Stimulated activated CD4-positive, alpha-beta T cell treated with anti-CD3 and anti-CD28 coated beads, Interleukin-12 subunit alpha, Interleukin-12 subunit beta, amount 100 ng/mL, for 24 hours (primary cell): ENCODE measurements around the gene TBL2.
A peak's percentile ranks its signal among the peaks of the same experiment; 100 is the strongest.
"Not testable (repeated sequence)": the region's sequence is repeated elsewhere in the genome, so short reads cannot be mapped to it uniquely, and the experiment has no call there.

Experiments used
- DNase-seq, 2 experiments: peaks; one replicate each; pipeline ENCODE4 v3.0.0-alpha.2; 2020; ENCODE audit warnings: low read depth in 2 of 2

The TBL2 gene

DNA sequence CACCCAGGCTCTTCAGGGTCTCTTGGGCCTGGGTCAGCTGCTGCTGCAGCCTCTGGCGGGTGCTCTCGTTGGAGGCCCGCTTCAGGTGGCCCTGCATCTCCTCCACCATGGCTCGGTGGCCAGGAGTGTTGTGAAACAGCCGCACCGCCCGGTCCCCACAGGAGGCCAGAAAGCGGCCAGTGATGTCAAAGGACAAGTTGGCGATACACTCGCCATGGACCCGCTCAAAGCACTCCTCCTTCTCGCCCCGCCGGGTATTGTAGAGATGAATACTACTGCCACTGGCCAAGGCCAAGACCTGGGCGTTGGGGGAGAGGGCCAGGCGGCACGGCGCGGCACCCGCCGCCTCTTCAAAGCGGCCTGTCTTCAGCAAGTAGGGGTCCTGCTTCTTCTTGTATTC is 7.9 kb downstream of the TBL2 start:
- DNase-seq: no peak

DNA sequence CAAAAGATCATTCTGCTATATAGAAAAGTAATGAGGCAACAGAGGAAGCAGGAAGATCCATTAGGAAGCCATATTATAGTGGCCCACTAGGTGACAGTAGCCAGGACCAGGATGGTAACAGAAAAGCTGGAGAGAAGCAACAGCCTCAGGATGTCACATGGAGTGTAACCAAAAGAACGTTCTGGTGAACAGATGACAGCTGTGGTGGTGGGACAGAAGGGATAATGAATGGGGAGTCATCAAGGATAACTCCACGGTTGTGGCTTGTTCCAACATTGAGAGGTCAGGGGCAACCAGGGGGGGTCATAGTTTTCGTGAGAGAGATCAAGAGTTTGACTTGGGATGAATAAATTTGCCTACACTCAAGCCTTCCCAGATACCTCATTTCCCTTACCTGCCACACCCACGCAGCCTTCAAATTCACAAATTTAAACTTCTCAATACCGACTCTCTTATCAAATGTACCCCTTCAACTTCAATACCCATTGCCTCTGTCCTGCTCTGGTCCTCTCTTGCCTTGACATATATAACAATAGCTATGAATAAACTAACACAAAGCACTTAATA is 9.3 kb downstream of the TBL2 start:
- no peak for DNase-seq

DNA sequence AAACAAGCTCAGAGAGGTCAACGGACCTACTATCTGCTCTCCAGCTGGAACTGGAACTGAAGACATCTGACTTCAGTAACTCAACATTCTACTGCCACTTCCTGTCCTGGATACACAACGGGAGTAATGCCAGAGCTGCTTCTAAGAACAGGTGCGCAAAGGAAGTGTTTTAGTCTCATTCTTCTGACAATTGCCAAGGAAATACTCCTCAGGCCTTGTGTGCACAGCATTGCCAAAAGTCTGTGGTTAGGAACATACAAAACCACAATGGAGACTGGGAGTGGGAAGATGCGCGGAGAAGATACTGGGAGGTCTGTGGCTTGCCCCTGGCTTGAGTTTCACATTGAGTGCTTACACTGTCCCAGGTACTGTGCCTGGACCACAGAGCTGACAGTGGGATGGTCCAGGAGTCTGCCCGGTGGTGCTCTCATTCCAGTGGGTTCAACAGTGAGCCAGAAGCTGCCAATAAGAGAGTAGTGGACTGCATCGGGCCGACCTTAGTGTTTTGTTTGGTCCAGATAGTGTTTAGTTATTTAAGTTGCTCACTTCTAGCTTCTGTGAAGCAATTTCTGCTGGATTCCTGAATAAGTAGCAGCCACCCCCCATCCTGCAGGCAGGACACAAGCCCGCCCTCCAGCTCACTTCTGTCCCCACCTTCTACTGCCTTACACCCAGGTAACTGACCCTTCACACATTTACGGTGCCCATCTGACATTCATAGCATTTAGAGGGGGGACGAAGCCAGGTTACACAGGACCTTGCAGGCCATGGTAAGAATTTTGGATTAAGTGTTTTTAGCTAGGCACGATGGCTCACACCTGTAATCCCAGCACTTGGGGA is 10.3 kb downstream of the TBL2 start:
- no peak for DNase-seq

DNA sequence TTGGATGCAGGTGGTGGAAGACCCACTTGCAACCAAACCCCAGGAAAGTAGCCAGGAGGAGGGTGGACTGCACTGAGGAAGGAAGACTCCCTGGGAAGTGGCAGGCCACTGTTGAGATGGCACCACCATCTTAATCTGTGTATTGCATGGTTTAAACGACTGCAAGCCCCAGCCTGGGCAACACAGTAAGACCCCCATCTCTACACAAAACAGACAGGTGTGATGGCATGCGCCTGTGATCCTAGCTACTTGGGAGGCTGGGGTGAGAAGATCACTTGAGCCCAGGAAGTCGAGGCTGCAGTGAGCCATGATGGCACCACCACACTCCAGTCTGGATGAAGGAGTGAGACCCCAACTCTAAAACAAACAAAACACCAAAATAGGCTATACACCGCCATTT is 11.2 kb downstream of the TBL2 start:
- no peak for DNase-seq

DNA sequence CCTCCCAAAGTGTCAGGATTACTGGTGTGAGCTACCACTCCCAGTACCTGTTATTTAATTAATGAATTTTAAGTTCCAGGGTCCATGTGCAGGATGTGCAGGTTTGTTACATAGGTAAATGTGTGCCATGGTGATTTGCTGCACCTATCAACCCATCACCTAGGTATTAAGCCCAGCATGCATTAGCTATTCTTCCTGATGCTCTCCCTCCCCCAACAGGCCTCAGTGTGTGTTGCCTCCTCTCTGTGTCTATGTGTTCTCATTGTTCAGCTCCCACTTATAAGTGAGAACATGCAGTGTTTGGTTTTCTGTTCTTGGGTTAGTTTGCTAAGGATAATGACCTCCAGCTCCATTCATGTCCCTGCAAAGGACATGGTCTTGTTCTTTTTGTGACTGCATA is 11.9 kb downstream of the TBL2 start:
- not testable (repeated sequence) for DNase-seq

DNA sequence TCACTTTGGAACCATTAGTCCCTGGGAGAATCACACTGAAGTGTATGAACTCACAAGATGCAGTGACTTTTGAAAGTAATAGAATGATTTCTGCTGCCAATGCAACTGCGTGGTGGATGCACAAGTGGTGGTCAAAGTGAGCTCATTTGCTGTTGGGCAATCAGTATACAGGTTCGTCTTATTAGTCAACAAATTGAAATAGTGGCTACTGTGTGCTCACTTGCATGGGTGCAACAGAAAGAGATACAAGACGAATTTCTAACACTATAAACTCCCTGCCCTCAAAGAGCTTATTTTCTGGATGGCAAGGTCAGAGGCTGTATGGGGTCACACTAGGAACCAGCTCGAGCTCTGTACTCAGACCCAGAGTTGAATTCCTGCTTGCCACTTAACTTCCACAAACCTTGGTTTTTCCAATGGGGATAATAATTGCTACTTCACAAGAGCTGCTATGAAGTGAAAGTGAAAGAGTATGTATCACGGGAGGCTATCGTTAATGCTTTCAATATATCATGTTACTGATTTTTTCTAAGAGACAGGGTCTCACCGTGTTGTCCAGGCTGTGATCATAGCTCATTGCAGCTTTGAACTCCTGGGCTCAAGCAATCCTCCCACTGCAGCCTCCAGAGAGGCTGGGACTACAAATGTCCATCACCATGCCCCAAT is 12.6 kb downstream of the TBL2 start:
- no peak for DNase-seq

DNA sequence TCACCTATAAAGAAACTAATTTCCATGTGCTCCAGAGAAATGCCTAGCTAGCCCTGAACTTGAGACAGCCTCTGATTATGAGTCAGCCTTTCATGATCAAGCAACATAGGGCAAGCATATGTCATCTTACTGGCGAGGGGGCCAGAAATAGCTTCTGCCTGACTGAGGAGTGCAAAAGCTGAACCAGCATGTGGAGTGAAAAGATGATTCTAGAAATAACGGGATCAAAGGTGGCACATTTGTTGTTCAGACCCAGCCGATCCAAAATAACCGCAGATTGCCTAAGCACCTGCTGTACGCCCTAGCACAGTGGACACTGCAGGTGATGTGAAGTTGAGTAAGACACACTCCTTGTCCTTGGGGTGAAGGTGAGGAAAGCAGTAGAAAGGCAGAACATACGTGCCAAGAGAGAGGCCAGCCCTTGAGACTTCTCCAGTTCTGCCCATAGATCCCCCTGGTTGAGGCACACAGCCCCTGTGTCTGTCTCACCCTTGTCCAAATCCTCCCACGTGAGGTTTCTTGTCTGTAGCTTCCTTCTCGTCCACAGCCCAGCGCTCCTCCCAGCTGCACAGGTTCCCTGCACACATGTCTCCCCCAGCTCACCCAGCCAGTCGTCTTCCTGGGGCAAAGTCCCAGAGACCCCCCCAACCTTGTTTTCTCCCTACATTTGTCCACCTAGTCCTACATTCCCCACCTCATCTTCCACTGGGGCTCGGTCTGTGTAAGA is 18.1 kb downstream of the TBL2 start:
- DNase-seq: no peak

DNA sequence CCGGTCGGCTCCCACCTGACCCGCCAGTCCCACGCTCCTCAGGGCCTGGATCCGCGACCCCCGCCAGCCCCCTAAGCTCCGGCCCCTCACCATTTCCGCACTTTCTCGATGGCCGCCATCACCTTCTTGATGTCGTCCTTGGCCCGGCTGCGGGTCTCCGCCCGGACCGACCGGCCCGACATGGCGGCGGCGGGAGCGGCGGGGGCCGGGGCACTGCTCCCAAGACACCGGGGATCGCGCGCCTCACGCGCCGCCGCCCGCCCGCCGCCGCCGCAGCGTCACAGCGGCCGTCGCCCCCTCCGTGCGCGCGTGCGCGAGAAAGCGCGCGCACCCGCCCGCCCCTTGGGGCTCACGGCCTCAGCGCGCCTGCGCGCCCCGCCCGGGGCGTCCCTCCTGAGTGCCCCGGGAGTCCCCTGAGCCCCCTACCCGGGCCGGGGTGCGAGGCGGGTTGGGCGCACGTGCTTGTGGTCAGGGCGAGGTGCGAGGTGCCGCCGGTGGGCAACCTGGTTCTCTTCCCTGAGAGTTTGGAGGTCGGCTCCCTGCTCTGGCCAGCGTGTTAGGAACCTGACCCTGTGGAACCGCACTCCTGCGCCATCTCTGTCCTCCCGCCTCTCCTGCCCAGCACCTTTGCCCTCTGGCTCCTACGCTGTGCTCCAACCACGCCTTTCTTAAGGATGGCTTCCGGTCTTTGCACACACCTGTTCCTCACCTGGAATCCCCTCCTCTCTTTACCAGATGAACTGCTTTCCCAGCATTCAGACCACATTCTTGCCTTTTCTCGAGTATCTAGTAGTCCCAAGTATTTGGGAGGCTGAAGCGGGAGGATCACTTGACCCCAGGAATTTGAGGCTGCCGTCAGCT is 20.8 kb downstream of the TBL2 start, which contains the start of gene BCL7B:
TSS of gene BCL7B (minus strand) at position 294 of the 861 bp plus-strand sequence. CDS start at position 182, 112 bp downstream.
- peak; percentile 49 to 60 for DNase-seq

DNA sequence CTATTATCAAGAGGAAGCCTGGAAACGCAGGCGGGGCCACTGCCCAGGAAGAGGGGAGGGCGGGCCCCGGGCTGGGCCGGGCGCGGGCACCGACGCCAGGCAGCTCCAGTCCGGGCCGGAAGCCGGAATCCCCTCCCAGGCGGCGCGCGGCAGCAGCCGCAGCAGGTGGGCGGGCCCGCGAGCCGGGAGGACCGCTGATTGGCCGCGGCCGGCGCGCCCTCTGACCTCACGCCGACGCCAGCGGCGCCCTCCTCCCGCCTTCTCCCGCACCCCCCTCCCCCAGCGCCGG is 21.3 kb downstream of the TBL2 start:
- peak; percentile 80 to 88 for DNase-seq

DNA sequence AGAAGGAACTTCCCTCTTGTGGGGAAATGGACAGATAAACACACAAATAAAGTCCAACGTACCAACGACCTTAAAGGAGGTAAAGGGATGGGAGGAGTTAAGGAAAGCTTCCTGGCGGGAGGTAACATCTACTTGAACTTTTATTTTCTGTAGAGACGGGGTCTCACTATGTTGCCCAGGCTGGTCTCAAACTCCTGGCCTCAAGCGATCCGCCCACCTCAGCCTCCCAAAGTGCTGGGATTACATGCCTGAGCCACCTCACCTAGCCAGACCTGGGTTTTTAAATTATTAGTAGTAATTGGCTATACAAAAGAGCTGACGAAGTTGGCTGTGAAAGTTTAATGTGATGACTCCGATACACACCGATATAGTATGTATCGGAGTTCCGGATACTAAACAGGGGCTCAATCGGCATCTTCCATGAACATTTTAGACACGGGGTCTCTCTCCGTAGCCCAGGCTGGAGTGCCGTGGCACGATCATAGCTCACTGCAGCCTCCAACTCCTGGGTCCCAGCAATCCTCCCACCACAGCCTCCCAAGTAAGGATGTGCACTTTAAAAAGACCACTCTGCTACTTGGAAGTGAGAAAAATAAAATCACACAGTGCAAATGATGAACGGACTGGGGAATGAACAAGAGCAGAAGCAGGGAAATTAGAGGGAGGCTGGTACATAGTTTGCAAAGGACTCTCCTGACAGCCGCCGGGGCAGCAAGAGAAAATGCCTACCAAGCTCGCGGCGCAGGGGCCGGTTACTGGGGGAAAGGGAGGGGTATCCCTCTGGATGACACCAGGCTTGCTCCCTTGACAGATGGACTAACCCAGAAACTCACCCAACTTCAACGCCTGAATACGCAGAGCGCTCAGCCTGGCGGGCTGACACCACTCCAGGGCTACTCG is 21.9 kb downstream of the TBL2 start:
- DNase-seq: no peak

DNA sequence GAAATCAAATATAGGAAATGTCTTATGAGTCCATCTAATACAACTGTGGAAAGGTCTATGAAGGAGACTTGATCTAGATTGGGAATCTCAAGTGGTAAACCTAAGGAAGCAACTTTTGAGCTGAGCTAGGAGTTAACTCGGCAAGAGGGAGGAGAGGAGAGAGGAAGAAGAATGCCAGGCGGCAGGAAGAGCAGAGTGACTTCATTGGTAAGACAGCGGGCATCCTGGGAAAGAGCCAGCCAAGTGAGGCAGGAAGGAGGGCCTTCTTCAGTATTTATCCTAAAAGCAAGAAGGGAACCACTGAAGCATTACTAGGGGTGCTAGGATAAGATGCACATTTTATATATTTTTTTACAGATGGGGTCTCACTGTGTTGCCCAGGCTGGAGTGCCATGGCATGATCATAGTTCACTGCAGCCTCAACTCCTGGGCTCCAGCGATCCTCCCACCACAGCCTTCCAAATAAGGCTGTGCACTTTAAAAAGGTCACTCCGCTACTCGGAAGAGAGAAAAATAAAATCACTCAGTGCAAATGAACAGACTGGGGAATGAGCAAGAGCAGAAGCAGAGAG is 22.9 kb downstream of the TBL2 start:
- no peak for DNase-seq

DNA sequence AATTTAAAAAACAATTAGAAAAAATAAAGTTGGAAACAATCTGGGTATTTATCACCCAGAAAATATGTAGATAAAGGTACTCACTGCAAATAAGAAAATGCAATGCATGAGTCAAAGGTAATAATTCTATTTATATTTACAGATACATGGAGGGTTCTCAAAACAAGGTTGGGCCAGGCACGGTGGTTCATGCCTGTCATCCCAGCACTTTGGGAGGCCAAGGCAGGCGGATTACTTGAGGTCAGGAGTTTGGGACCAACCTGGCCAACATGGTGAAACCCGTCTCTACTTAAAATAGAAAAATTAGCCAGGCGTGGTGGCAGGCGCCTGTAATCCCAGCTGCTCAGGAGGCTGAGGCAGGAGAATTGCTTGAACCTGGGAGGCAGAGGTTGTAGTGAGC is 28.3 kb downstream of the TBL2 start:
- DNase-seq: not testable (repeated sequence)

DNA sequence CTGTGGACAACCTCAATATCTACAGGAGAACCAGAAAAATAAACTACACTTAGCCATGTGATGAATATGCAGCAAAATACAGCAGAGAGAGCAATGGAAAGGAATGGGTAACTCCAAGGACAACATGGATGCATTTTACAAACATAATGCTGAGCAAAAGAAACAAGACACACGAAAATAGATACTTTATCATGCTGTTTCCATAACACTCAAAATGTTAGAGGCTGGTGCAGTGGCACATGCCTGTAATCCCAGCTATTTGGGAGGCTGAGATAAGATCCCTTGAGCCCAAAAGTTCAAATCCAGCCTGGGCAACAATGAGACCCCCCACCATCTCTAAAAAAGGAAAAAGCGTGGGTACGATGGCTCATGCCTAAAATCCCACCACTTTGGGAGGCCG is 29.2 kb downstream of the TBL2 start:
- DNase-seq: no peak

DNA sequence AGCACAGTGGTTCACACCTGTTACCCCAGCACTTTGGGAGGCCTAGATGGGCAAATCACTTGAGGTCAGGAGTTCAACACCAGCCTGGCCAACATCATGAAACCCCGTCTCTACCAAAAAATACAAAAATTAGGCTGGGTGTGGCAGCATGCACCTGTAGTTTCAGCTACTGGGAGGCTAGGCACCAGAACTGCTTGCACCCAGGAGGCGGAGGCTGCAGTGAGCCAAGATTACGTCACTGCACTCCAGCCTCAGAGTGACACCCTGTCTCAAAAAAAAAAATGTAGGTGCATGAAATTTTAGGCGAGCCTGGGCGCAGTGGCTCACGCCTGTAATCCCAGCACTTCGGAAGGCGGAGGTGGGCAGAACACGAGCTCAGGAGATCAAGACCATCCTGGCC is 30.5 kb downstream of the TBL2 start:
- DNase-seq: no peak

DNA sequence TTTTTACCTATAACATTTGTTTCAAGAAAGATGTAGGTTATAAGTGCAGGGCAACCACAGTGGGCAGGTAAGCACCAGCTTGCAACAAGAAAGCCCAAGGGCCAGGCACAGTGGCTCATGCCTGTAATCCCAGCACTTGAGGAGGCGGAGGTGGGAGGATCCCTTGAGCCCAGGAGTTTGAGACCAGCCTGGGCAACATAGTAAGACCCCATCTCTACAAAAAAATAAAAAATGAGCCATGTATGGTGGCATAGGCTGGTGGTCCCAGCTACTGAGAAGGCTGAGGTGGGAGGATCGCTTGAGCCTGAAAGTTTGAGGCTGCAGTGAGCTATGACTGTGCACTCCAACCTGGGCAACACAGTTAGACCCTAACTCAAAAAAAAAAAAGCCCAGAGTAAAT is 33.7 kb downstream of the TBL2 start:
- DNase-seq: no peak

DNA sequence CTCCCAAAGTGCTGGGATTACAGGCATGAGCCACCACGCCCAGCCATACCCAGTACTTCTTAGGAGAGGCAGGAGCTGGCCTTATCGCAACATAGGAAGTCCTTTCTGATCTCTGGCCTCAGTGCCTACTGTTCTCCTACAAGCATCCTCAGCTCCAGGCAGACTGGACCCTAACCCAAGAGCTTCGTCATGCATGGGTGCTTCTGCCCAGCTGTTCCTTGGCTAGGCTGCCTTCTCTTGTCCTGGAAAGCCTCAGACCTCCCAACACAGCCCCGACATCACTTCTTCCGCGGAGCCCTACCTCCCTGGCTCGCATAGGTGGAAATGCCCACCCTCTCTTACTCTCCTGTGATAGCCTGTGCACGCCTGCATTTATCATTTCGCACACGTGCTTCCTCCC is 36.7 kb downstream of the TBL2 start:
- no peak for DNase-seq

DNA sequence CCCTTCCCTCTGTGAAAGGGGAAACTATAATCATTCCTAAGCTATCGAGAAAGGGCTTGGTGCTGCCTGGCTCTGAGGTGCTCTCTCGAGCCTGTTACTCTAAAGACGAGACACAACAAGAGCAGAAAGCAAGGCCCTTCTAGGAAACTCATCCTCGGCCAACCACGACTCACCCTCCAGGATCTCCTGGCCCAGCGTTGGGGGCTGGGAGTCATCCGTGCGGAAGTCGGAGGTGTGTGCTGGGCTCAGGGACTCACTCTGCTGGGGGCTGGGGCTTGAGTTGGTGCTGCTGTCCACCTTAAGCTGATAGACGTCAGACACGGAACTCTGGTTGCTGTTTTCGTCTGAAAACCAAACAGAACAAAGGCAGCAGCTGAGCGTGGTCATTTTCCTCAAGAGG is 38.7 kb downstream of the TBL2 start:
- no peak for DNase-seq

DNA sequence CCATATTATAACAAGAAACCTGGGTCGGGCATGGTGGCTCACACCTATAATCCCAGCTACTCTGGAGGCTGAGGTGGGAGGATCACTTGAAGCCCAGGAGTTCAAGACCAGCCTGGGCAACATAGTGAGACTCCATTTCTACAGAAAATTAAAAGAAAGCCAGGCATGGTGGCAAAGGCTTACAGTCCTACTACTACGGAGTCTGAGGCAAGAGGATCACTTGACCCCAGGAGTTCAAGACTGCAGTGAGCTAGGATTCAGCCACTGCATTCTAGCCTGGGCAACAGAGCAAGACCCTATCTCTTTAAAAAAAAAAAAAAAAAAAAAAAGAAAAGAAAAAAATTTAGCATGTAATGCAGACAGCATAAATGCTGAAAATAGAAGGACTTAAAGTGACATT is 39.9 kb downstream of the TBL2 start:
- not testable (repeated sequence) for DNase-seq

DNA sequence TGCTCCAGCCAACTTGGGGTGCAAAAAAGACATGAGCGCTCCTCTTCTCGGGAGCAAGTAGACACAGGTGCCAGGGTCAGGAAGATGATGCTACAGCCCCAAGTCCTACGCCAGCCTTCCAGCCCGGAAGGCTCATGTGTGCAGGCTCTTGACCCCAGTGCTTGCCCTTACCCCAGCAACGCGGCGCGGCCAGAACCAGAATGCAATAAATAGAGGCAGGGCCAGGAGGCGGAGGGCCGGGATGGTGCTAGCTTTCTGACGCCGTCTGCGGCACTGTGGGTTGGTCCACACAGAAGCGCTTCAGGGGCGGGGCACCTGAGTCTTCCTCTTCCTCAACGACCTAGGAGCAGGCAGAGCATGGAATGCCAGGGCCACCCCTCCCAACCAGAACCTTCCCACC is 41.3 kb downstream of the TBL2 start:
- no peak for DNase-seq

DNA sequence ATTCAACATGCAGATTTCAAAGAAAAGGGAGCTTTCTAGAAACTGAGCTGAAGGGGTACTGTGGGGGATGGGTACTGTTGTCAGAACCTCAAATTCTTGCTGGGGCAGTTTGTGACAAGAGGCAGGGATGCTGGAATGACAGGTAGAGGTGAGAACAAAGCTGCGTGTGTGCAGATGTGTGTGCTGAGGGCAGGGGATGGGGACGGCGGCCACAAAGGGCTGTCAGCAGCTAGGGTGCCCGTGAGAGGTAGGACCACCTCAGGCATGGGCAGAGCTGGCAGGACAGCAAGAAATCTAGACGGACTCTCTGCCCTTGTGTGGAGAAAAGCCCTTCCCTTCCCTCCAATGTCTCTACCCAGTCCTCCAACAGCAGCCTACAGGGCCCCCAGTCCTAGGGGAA is 41.9 kb downstream of the TBL2 start:
- no peak for DNase-seq
